ENCODE results near the gene CNPY1.

DNA sequence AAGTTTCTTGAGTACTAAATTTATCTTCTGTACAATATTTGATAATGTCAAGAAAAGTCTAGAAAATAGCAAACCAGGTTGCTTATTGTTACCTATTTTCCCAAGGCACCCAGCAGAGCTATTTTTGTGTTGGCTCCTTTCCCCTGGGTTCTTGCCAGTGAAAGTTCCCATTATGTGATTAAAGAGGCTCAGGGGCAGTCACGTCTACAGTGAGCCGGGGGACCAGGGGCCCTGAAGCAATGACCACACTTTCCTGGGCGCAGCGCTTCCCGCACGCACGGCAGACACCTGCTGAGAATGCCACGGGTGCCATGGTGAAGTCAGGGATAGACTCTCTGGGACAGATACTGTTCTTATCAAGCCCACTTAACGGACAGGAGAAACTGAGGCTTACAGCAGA is 10.4 kb upstream of the CNPY1 start:
- TF ChIP-seq, protein P1, sequence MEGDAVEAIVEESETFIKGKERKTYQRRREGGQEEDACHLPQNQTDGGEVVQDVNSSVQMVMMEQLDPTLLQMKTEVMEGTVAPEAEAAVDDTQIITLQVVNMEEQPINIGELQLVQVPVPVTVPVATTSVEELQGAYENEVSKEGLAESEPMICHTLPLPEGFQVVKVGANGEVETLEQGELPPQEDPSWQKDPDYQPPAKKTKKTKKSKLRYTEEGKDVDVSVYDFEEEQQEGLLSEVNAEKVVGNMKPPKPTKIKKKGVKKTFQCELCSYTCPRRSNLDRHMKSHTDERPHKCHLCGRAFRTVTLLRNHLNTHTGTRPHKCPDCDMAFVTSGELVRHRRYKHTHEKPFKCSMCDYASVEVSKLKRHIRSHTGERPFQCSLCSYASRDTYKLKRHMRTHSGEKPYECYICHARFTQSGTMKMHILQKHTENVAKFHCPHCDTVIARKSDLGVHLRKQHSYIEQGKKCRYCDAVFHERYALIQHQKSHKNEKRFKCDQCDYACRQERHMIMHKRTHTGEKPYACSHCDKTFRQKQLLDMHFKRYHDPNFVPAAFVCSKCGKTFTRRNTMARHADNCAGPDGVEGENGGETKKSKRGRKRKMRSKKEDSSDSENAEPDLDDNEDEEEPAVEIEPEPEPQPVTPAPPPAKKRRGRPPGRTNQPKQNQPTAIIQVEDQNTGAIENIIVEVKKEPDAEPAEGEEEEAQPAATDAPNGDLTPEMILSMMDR (IDR thresholded peaks at IDR 0.05): no peak
- TF ChIP-seq POLR2AphosphoS5 (IDR thresholded peaks at IDR 0.05; ENCODE audit: low read depth, low read length): no peak

All from Panc1 (cell line).